Measurements from ENCODE around the gene SORT1.
A peak's percentile ranks its signal among the peaks of the same experiment; 100 is the strongest.
"Not testable (repeated sequence)": the region's sequence is repeated elsewhere in the genome, so short reads cannot be mapped to it uniquely, and the experiment has no call there.

SORT1 gene

DNA sequence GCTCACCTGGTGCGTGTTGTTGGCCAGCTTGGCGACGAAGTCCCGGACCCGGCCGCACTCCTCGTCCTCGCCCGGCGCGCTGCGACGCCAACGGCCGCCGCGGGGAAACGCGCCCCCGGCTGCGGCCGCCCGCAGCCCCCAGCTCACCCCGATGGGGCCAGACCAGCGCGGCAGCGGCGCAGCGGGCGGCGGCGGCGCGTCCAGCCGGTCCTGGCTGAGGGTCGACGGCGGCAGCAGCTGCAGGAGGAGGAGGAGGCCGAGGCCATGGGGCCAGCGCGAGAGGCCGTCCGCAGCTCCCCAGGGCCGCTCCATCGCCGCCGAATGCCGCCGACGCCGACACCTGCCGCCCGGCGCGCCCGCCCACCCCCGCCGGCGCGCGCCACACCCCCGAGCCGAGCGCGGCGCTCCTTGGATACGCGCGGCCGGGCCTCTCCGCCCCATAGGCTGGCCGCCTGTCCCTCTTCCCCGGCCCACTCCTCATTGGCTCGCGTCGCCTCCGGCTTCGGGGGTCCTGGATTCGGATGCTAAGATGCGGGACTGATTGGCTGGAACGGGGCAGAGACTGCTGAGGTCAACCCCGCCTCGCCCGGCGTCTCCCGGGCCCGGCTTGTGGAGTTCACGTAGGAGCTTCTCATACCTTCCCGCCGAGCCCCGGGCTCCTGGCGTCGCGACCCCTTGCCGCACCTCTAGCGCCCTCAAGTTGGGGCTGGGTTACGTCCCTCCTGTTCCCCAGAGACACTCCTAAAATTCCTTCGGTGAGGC is at the start of gene SORT1:
SORT1 (minus strand) TSS at position 338 of the 762 bp plus-strand sequence; CDS start at position 312, 26 bp downstream.
- peak in 1 of 2 donors; percentile 35 for DNase-seq (ENCODE audit: low read depth in 2 of 2)

DNA sequence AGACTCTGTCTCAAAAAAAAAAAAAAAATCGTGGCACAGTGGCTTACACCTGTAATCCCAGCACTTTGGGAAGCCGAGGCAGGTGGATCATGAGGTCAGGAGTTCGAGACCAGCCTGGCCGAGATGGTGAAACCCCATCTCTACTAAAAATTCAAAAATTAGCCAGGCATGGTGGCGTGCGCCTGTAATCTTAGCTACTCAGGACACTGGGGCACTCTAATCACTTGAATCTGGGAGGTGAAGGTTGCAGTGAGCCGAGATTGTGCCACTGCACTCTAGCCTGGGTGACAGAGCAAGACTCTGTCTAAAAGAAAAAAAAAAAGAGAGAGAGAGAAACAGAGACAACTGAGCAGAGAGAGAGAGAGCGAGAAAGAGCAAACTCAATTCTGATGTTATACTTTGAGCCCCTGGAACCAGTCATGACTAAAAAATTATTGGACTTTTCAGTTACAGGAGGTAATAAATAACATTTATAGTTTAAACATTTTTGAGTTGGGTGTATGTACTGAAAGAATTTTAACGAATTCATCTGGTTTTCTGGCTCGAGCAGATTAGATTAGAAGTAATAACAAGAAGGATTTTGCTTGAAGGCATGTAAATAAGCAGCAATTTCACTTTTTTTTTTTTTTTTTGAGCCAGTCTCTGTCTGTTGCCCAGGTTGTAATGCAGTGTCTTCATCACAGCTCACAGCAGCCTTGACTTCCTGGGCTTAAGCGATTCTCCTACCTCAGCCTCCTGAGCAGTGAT is 48.4 kb upstream of the SORT1 start:
- DNase-seq (ENCODE audit: low read depth in 2 of 2) = not testable (repeated sequence)

DNA sequence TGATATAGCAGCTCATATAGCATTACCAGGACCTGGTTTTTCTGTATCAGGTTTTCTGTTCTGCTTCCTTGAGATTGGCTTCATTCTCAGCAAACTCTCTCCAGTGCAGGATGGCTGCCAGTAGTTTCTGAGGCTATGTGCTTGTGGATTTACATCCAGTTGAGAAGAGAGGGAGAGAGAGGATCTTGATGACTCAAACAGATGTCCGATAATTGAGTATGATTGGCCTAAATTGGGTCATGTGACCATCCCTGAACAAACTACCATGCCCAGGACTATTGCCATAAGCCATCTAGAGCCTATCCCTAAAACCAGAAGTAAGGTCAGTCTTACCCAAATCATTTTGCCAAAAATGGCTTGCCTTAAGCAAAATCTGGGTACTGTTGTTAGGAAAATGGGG is 46.6 kb upstream of the SORT1 start:
- DNase-seq (ENCODE audit: low read depth in 2 of 2) = no peak

DNA sequence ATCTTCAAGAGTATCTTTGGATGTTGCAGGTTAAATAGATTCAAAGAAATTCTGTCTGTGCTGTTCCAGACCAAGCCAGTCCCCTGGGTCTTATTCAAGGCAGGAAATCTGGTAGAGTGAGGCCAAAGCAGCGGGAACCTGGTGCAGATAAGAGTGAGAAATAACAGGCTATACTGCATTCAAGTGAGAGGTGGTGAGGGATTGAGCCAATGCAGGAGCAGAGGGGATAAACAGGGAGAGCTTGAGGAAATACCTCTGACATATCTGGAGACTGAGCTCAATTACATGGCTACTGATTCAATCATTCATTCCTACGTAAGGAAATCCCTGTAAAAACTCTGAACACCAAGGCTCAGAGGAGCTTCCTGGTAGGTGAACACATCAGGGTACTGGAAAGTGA is 45.8 kb upstream of the SORT1 start:
- DNase-seq (ENCODE audit: low read depth in 2 of 2) = no peak

GRCh38 chr1:109441069-109441468 is 43.4 kb upstream of the SORT1 start:
- DNase-seq (ENCODE audit: low read depth in 2 of 2) = no peak

DNA sequence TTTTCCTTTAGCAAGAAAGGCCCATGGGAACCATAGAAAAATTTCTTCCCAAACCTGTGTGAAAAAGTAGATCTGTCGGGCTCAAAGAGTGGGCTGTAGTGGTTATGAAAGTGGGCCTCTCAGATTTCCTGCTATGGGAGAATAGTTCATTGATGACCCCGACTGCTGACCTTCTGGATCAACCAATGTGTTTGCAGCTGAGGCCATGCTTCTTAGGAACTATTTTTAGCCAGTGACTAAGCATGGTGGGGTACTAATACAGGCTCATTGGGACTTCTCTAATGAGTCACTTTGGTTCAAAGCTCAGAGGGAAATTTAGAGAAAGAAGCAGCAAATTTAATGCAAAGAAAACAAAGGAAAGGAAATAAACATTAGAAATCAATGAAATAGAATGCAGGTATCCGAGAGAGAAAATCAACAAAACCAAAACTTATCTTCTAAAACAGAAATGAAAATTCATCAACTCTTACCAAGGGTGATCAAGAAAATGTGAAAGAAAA is 41.1 kb upstream of the SORT1 start:
- DNase-seq (ENCODE audit: low read depth in 2 of 2) = no peak

- no peak for DNase-seq (ENCODE audit: low read depth in 2 of 2)
Measured at GRCh38 chr1:109434484-109434883, 36.8 kb upstream of the SORT1 start.

GRCh38 chr1:109433322-109433721 is 35.6 kb upstream of the SORT1 start:
- no peak for DNase-seq (ENCODE audit: low read depth in 2 of 2)

DNA sequence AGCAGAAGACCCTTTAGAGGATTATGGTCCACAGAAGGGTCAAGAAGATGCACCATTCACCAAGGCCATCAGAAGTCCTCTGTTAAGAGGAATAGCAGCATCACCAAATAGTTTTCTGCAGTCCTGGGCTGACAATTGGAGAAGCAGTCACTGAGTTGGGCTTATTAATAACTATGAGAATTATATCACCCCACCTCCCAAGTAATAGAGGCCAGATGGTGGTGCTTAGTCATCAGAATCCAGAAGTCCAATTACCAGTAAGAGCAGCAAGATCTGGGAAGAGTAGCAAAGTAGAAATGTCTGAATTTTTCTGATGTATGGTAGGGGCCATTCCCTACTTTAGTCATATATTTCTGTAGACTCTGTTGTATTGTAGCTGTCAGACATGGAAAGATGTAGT is 34.6 kb upstream of the SORT1 start:
- no peak for DNase-seq (ENCODE audit: low read depth in 2 of 2)

DNA sequence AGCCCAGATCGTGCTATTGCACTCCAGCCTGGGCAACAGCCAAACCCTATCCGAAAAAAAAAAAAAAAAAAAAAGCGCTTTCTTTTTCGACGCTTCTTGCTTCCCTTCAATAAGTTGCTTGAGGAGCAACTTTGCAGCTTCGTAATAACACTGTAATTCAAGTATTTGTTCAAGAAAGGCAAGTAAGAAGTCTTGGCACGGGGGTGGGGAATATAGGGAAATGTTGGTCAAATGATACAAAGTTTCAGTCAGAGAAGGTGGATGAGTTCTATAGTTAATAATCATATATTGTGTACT is 29.4 kb upstream of the SORT1 start:
- DNase-seq (ENCODE audit: low read depth in 2 of 2) = no peak

DNA sequence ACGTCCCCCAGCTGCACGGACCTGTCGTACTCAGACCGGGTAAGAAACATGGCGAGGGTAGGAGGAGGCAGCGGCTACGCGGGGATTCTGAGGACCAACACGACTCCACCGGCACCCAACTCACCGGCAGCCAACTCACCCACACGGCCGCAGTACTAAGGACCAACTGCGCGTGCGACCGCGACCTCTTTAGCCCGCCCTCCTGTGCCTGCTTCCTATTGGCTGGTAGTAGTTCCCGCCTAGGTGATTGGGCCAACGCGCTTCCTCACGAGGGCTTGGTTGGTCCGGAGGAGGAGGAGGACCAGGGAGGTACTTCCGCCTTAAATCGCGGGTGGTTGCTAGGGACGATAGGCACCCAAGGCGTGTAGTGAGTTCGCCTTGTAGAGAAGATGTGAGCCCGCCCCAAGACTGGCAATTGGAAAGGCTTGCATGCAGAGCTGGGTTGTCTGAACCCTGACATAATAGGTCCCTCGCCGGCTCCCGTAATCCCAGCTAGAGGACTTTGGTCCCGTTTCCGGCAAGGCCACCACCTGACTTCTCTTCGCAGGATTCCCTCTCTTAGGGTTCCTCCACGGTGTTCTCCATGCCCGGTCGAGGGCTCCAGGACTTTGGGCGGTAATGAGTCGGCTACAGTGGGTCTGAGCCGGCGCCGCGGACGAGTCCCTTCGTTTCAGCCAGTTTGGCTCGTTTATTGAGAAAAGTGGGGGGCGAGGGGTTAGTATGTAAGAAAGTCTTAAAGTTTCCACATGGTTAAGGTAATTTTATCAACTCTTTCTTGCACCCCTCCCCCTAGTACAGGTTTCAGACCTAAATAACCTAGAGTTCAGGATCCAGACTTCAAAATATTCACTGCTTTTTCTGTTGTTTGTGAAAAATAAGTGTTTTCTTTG is 28.8 kb upstream of the SORT1 start, which contains the start of gene PSMA5:
PSMA5 (minus strand) TSS at position 168 of the 890 bp plus-strand sequence; CDS start at position 50, 118 bp downstream.
- peak; percentile 94 to 96 for DNase-seq (ENCODE audit: low read depth in 2 of 2)

DNA sequence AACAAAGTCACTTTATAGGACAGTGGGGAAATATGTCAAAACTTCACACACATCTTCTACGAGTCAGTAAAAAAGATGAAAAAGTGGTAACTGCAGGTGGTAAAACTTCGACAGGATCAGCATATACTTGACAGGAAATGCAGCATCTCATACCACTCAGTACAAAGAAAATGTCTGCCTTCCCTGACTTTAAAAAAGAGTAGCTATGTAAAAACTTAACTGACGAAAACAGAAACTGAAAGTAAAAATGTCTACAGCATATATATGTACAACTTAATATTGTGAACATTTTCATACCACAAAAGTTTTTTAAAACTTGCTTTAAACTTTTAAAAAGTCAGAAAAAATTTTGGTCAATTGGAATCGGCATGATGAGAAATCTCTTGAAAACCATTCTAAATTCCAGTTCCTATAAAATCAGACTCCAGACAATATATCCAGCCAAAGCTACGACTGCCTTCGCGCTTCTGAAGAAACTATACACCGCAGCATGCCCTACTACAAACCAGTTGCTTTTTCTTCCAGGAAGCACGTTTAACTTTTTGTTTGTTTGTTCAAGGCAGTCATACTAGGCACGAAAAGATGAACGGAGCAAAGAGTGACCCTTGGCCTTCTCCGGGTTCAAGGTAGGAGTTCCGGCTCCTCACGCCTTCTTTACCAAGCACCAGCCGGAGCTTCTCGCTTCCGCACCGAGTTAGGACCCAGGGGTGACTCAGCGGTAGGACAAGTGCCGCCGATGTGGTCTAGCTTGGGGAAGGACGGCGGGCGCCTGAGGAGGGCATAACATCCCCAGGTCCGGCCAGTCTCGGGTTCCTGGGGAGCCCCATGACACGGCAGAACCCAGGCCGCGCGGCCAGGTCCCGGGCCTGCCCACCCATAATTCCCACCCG is 27.9 kb upstream of the SORT1 start:
- peak; percentile 51 to 63 for DNase-seq (ENCODE audit: low read depth in 2 of 2)

GRCh38 chr1:109423498-109423897 is 25.8 kb upstream of the SORT1 start:
- DNase-seq (ENCODE audit: low read depth in 2 of 2) = no peak

DNA sequence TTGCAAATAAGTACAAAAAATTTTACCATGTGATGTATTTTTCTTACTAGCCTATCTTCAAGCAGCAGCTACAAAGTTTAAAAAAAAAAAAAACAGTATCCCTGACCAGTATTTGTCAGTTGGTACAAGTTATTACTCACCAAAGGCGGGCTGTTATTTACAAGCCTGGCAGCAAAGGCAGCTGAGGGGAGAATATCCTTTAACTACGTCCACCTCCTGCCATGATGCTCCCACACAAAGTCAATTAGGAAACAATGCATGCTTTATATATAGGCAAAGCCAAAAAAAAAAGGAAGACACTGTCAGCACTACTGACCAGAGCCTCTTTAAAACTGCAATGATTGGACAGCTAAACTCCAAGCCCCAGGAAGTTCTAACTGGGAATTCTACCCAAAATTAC is 14.8 kb upstream of the SORT1 start:
- DNase-seq (ENCODE audit: low read depth in 2 of 2) = no peak

DNA sequence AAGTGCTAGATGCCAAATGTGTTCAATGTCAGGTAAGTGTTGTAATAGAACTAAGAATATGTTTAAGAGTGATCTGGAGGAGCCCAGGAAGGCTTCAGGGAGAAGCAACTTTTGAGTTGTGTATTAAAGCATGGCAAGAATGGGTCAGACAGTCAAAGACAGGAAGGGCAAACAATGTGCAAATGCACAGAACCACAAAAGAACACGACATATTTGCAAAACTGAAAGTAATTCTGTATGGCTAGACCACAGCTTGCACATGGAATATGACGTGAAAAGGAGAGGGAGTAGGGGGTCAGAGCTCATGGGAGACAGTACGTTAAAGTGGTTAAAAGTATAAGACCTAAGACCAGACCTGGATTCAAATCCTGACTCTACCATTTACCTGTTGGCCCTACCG is 7.1 kb upstream of the SORT1 start:
- DNase-seq (ENCODE audit: low read depth in 2 of 2) = no peak

- no peak for DNase-seq (ENCODE audit: low read depth in 2 of 2)
Measured at GRCh38 chr1:109402025-109402424, 4.3 kb upstream of the SORT1 start.

GRCh38 chr1:109400035-109400655 is 2.4 kb upstream of the SORT1 start:
- DNase-seq (ENCODE audit: low read depth in 2 of 2) = no peak

DNA sequence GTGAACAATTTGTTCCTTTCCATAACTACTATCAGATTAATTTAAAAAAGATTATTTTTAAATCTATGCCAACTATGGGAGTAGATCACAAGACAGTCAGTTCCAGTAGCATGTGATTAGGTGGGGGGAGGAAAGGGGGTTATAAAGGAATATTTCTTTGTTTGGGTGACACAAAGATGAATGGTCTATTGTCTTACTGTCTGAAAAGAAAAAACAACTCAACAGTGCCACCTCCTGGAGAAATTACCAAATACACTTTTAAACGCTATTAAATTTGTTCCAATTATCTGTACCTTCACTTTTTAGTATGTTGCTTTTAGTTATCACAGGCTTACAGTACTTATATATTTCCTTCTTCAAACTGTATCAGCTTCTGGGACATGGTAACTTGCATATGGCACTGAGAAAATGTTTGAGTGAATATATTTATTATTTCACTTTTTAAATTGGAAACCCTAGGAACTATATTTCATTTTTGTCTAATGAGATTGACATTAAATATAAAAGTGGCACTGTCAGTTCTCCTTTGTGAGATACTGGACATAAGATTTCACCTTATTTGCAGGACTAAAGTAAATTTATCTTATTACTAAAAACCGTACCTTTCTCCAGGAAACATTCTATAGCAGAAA is 1.7 kb upstream of the SORT1 start:
- no peak for DNase-seq (ENCODE audit: low read depth in 2 of 2)

DNA sequence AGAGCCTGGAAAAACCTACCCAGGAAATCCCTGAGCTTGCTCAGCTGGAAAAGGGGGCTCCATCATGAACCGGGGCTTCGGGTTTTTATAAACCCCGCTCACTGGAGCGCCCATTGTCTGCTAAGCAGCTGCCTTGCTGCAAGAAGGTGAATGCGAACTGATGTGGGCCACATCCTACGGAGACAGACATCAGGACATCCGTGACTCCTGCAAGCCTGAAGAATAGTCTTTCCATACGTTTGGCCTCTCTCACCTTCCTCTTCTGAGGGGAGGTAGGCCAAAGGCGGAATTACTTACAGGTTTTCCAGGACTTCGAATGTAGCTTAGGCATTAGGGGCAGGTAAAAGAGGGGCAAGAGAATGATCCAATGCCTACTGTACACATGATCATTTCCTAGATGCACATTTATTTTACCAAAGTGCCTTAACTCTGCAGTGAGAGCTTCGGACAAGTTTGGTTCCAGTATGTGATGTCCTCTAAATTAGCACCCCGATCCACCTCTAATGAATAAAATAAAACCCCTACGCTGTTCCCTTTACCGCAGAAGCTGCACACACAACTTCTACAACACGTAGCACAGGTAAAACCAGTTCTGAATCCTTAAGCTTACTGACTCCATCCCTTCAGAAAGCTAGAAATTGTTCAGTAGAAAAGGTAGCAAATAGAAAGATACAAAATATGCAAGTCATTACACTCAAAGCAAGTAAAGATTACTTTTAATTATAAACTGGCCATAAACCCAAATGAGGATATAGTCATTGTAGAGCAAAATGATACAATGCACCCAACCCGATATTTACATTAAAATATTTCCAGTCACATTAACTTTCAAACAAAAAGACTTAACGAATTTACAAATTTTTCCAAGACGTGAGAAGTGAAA is 866 bp upstream of the SORT1 start:
- no peak for DNase-seq (ENCODE audit: low read depth in 2 of 2)
